Heart right ventricle (tissue), 16 donors: ENCODE data around the gene AQR. TPM values are rescaled to one million over a fixed set of nuclear protein-coding genes. Genes with fewer than 3 reads are reported as not detected.
"Not testable (repeated sequence)": the region's sequence is repeated elsewhere in the genome, so short reads cannot be mapped to it uniquely, and the experiment has no call there.

ENCODE experiments used
- ATAC-seq, 8 donors: fragments of 200-7000 bp; cut with Tn5 transposase; one replicate each; pipeline ENCODE4 v1.9.1; 2020; ENCODE audit warnings: mild to moderate bottlenecking in 8 of 8, moderate library complexity in 8 of 8, moderate number of reproducible peaks in 1 of 8
- DNase-seq, 2 donors: peaks; one replicate each; pipeline ENCODE4 v3.0.0-alpha.2; 2020
- H3K27ac ChIP-seq, 10 donors: fragments of 200-600 bp; sonication (generic) in 2 of 10; one replicate each; pipeline versions ENCODE4 v1.5.0 to v1.8.0; 2020 to 2022; ENCODE audit warnings: mild to moderate bottlenecking in 3 of 10
- H3K27me3 ChIP-seq, 7 donors: fragments of 200-600 bp; one replicate each; pipeline ENCODE4 v1.8.0; 2021 to 2022; ENCODE audit warnings: mild to moderate bottlenecking in 2 of 7
- H3K36me3 ChIP-seq, 9 donors: fragments of 200-600 bp; sonication (generic) in 1 of 9; one replicate each; pipeline versions ENCODE4 v1.5.0 to v1.8.0; 2020 to 2022; ENCODE audit warnings: mild to moderate bottlenecking in 2 of 9
- H3K4me1 ChIP-seq, 9 donors: fragments of 200-600 bp; sonication (generic) in 1 of 9; one replicate each; pipeline versions ENCODE4 v1.5.0 to v1.8.0; 2020 to 2022; ENCODE audit warnings: mild to moderate bottlenecking in 4 of 9
- H3K4me3 ChIP-seq, 10 donors: fragments of 200-600 bp; sonication (generic) in 2 of 10; one replicate each; pipeline versions ENCODE4 v1.5.0 to v1.8.0; 2020 to 2022; ENCODE audit warnings: mild to moderate bottlenecking in 7 of 10, moderate library complexity in 2 of 10
- H3K9me3 ChIP-seq, 11 donors: fragments of 200-600 bp in 10 of 11; sonication (generic) in 2 of 11; one replicate each; pipeline versions ENCODE4 v1.5.0 to v1.8.0; 2013 to 2022; ENCODE audit warnings: mild to moderate bottlenecking in 2 of 11, control low read depth in 1 of 11, moderate library complexity in 1 of 11
- CTCF ChIP-seq, 9 donors: fragments of 200-600 bp; sonication (generic) in 2 of 9; IDR thresholded peaks; one replicate each; pipeline versions ENCODE4 v1.5.0 to v1.8.0; 2021 to 2022; ENCODE audit warnings: antibody characterized with exemption in 9 of 9, mild to moderate bottlenecking in 5 of 9, moderate library complexity in 1 of 9
- WGBS, 2 donors: extraction: QIAGEN DNeasy Blood & Tissue Kit; methylation state at CpG; one replicate each; pipeline ENCODE4 v1.1.7; 2013; ENCODE audit warnings: inconsistent platforms in 1 of 2; 5-methylcytosine and 5-hydroxymethylcytosine counted together
- intact Hi-C, 10 donors: fragments of 100-400 bp; cut with DNase I; formaldehyde crosslinking; loops; one replicate each; pipeline versions ENCODE4 v1.11.1 to v1.14.2; 2022
- polyA plus RNA-seq, 2 donors: library from polyadenylated mRNA; stranded (reverse); fragments of 200-250 nt; gene quantifications; one replicate each; pipeline ENCODE4 v1.2.3, GENCODE V29; 2013
- total RNA-seq, 10 donors: library from RNA; stranded (reverse); fragmentation: NEBNext Ultra II Directional in 3 of 10; extraction: Animal tissue kit (Norgen Biotek cat#: 25700) in 3 of 10; gene quantifications; one replicate each; pipeline versions ENCODE4 v1.2.1 to v1.2.4, GENCODE V29; 2021 to 2023
- donor health status: Arrhythmogenic right ventricular cardiomyopathy.
- donor health status: ischemic (EF 13 %, LVEDD 7.1; RV severe dilation, severe dysfunction).
- donor health status: healthy with polysubstance abuse.
- donor health status: DM: no; HTN: yes; CAD: no.
- donor health status: DM: no; HTN: no; CAD: no.
- donor health status: ischemic (EF 25% LVEDD 6.9; RV normal size, moderate dysfunction).
- donor health status: ischemic (EF 25% LVEDD 5.7; RV mildly dilated, moderate dysfunction).
- donor health status: healthy.
- donor health status: DM: yes; HTN: yes; CAD: no.
- donor health status: Ischemic cardiomyopathy.
- donor health status: ischemic (EF 35%, LVEDD 5.7; RV mildly dilated, moderate dysfunction).
- donor health status: nonischemic (EF 11% LVEDD 7.7; RV severe dilation, severe dysfunction).
- donor health status: DM: yes; HTN: yes; CAD: no.
- donor health status: PGD.
- donor health status: ischemic (EF 29% LVEDD 5.4; RV normal size, mild dysfunction).
- donor health status: nonischemic (EF 23%, LVEDD 6.1; RV moderate dilation, normal function).

The AQR gene
- total and polyA plus RNA-seq, 12 donors: 6.5 to 14.6 (median 10.8) TPM

- WGBS, 2 donors: 92 to 97% methylated on average over 3 of the region's 3 CpGs
- Histone ChIP-seq H3K27ac (no peak overlapping the region), H3K36me3 (peaks cover 0 to 100% (median 71%) of the 10 kb centered on the region in 9 donors), H3K27me3 (no peaks in the 10 kb centered on the region), H3K4me3 (no peak overlapping the region), H3K4me1 (no peaks in the 10 kb centered on the region), H3K9me3 (peaks cover 0 to 10% (median 0%) of the 10 kb centered on the region in 11 donors)
- DNase-seq (no peak), ATAC-seq (no peak)
- no peak for TF ChIP-seq CTCF (IDR thresholded peaks at IDR 0.05)
- intact Hi-C loops: no loop called here
Measured at GRCh38 chr15:34933432-34933975, 36.0 kb downstream of the AQR start.

- not testable (repeated sequence) for H3K4me3 ChIP-seq, H3K4me1 ChIP-seq, H3K27me3 ChIP-seq, DNase-seq, H3K27ac ChIP-seq, ATAC-seq
- 94 to 96% methylated on average over 6 of the region's 6 CpGs for WGBS, 2 donors
- Histone ChIP-seq H3K9me3 (peaks cover 0 to 13% (median 0%) of the 10 kb centered on the region in 11 donors), H3K36me3 (peaks cover 0 to 96% (median 59%) of the 10 kb centered on the region in 9 donors)
- intact Hi-C loops: loop anchor here in 1 of 10 donors (10.0 kb wide), 1 partner anchor 224 kb away; no protein-coding TSS in a partner anchor
Measured at GRCh38 chr15:34928349-34928748, 41.2 kb downstream of the AQR start.

GRCh38 chr15:34927726-34928125 lies 41.8 kb downstream of the AQR start:
- no peak for TF ChIP-seq CTCF (IDR thresholded peaks at IDR 0.05)
- no peak overlapping the region for H3K4me3 ChIP-seq
- H3K36me3 ChIP-seq: peaks cover 0 to 97% (median 56%) of the 10 kb centered on the region in 9 donors
- DNase-seq: no peak
- peaks cover 0 to 13% (median 0%) of the 10 kb centered on the region in 11 donors for H3K9me3 ChIP-seq
- no peaks in the 10 kb centered on the region for H3K27me3 ChIP-seq
- no peak overlapping the region for H3K27ac ChIP-seq
- WGBS, 2 donors: 70 to 75% methylated on average over 2 of the region's 2 CpGs
- no peak for ATAC-seq
- intact Hi-C loops: loop anchor here in 1 of 10 donors (10.0 kb wide), 1 partner anchor 223 kb away; no protein-coding TSS in a partner anchor
- H3K4me1 ChIP-seq: peaks cover 0 to 6% (median 0%) of the 10 kb centered on the region in 9 donors

GRCh38 chr15:34914317-34914716 lies 55.2 kb downstream of the AQR start:
- Histone ChIP-seq H3K9me3 (peaks cover 0 to 5% (median 0%) of the 10 kb centered on the region in 11 donors), H3K27ac (no peak overlapping the region), H3K36me3 (peaks cover 0 to 100% (median 59%) of the 10 kb centered on the region in 9 donors), H3K27me3 (no peaks in the 10 kb centered on the region), H3K4me1 (no peaks in the 10 kb centered on the region), H3K4me3 (no peak overlapping the region)
- TF ChIP-seq CTCF (IDR thresholded peaks at IDR 0.05): no peak
- intact Hi-C loops: loop anchor here in 3 of 10 donors (10.0 kb wide), 3 partner anchors 60 to 290 kb away; no protein-coding TSS in a partner anchor
- DNase-seq: no peak
- WGBS, 2 donors: 89 to 95% methylated on average over 2 of the region's 2 CpGs
- ATAC-seq: no peak

GRCh38 chr15:34905047-34905446 lies 64.5 kb downstream of the AQR start:
- H3K36me3 ChIP-seq: peaks cover 0 to 100% (median 17%) of the 10 kb centered on the region in 9 donors
- no peak overlapping the region for H3K27ac ChIP-seq
- intact Hi-C loops: loop anchor here in 3 of 10 donors (10.0 kb wide), 3 partner anchors 110 to 200 kb away; partner anchors contain the start of gene ACTC1 (in 1 of the 3)
- DNase-seq: no peak
- peaks cover 0 to 7% (median 0%) of the 10 kb centered on the region in 9 donors for H3K4me1 ChIP-seq
- no peak overlapping the region for H3K4me3 ChIP-seq
- no peaks in the 10 kb centered on the region for H3K27me3 ChIP-seq
- no peak for TF ChIP-seq CTCF (IDR thresholded peaks at IDR 0.05)
- ATAC-seq: no peak
- 88 to 94% methylated on average over 1 of the region's 1 CpG for WGBS, 2 donors
- no peaks in the 10 kb centered on the region for H3K9me3 ChIP-seq
